ENCODE results near the gene MVB12B.

MVB12B gene

GRCh38 chr9:126389992-126390391 is 63.4 kb downstream of the MVB12B start:
- DNase-seq, result no peak

GRCh38 chr9:126390923-126391322 is 64.3 kb downstream of the MVB12B start:
- no peak for DNase-seq

GRCh38 chr9:126391713-126392661 is 65.4 kb downstream of the MVB12B start:
- no peak for DNase-seq

- no peak for DNase-seq
These were observed 66.2 kb downstream of the MVB12B start for GRCh38 chr9:126392662-126393371.

- DNase-seq, result no peak
These were observed 67.2 kb downstream of the MVB12B start for GRCh38 chr9:126393876-126394275.

GRCh38 chr9:126394802-126395201 is 68.2 kb downstream of the MVB12B start:
- DNase-seq, result no peak

GRCh38 chr9:126395439-126396212 is 69.0 kb downstream of the MVB12B start:
- no peak for DNase-seq

GRCh38 chr9:126397056-126397455 is 70.4 kb downstream of the MVB12B start:
- peak; percentile 50 for DNase-seq

GRCh38 chr9:126398403-126399058 is 71.9 kb downstream of the MVB12B start:
- peak; percentile 61 for DNase-seq

- no peak for DNase-seq
These were observed 72.6 kb downstream of the MVB12B start for GRCh38 chr9:126399251-126399650.

- no peak for DNase-seq
These were observed 73.2 kb downstream of the MVB12B start for GRCh38 chr9:126399789-126400188.

- no peak for DNase-seq
These were observed 73.9 kb downstream of the MVB12B start for GRCh38 chr9:126400571-126400970.

- DNase-seq, result no peak
These were observed 74.5 kb downstream of the MVB12B start for GRCh38 chr9:126401107-126401506.

GRCh38 chr9:126401581-126401980 is 75.0 kb downstream of the MVB12B start:
- DNase-seq, result no peak

GRCh38 chr9:126403397-126403796 is 76.8 kb downstream of the MVB12B start:
- DNase-seq, result no peak

GRCh38 chr9:126404459-126404858 is 77.8 kb downstream of the MVB12B start:
- DNase-seq, result no peak

- DNase-seq, result no peak
These were observed 79.5 kb downstream of the MVB12B start for GRCh38 chr9:126406075-126406667.

- DNase-seq, result no peak
These were observed 80.7 kb downstream of the MVB12B start for GRCh38 chr9:126407114-126407870.

- no peak for DNase-seq
These were observed 81.4 kb downstream of the MVB12B start for GRCh38 chr9:126408004-126408403.

GRCh38 chr9:126410229-126410628 is 83.6 kb downstream of the MVB12B start:
- no peak for DNase-seq

- DNase-seq, result no peak
These were observed 84.8 kb downstream of the MVB12B start for GRCh38 chr9:126411225-126411947.

Measured in activated effector memory CD4-positive, alpha-beta T cell treated with Interleukin-2 at 50 U/mL for 16 hours (primary cell).